ENCODE measurements around the gene PJA2. TPM values are rescaled to one million over a fixed set of nuclear protein-coding genes. Genes with fewer than 3 reads are reported as not detected.

The PJA2 gene
- total RNA-seq, 1 donor from 2014 or later = 78.2 TPM

DNA sequence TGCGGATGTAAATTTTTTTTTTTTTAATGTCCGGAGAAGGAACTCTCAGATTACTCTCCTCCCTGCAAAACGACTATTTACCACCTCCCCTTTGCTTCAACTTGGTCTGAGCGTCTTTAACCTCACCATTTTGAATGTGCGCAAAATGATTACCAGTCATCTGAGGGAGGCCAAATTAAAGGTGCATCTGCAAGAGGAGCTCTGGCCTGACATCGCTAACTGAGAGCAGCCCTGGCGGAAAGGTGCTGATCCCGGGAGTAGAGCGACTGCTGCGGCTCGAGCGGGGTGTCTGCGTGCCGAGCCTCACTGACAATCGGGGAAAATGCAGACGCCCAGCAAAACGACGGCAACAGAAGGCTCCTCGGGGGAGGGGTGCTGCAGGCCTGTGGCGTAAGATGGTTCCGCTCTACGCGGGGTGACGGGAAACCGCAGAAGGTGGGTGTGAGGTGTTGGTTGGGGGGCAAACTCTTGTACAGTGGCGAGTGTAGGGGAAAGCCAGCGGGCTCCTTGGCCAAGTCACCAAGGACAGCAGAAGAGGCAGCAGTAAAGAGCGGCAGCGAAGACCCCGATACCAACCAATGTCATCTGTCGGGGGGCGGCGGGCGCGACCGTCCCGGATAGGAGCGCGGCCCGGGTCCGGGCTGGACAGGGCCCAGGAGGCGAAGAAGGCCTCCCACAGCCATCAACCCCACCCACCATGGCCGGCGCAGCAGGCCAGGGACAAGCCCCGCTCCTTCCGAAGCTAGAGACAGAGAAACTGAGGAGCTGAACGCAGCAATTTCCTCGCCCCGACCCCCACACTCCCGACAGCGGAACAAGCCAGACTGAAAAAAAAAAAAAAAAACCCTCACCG is 557 bp downstream of the PJA2 start:
- Mint-ChIP-seq H3K9me3 (ENCODE audit: unreplicated experiment) (no peaks in the 10 kb centered on the region), H3K4me3 (ENCODE audit: unreplicated experiment) (peak overlapping the region; percentile 100), H3K4me1 (ENCODE audit: unreplicated experiment) (peaks cover 12% of the 10 kb centered on the region), H3K27me3 (ENCODE audit: unreplicated experiment) (peaks cover 8% of the 10 kb centered on the region), H3K36me3 (ENCODE audit: low read depth, unreplicated experiment) (no peaks in the 10 kb centered on the region), H3K27ac (ENCODE audit: unreplicated experiment) (peak overlapping the region; percentile 99)
- peak; percentile 52 for DNase-seq (ENCODE audit: low spot score)
- TF ChIP-seq, protein P1, sequence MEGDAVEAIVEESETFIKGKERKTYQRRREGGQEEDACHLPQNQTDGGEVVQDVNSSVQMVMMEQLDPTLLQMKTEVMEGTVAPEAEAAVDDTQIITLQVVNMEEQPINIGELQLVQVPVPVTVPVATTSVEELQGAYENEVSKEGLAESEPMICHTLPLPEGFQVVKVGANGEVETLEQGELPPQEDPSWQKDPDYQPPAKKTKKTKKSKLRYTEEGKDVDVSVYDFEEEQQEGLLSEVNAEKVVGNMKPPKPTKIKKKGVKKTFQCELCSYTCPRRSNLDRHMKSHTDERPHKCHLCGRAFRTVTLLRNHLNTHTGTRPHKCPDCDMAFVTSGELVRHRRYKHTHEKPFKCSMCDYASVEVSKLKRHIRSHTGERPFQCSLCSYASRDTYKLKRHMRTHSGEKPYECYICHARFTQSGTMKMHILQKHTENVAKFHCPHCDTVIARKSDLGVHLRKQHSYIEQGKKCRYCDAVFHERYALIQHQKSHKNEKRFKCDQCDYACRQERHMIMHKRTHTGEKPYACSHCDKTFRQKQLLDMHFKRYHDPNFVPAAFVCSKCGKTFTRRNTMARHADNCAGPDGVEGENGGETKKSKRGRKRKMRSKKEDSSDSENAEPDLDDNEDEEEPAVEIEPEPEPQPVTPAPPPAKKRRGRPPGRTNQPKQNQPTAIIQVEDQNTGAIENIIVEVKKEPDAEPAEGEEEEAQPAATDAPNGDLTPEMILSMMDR (IDR thresholded peaks at IDR 0.05; ENCODE audit: unreplicated experiment) = no peak

DNA sequence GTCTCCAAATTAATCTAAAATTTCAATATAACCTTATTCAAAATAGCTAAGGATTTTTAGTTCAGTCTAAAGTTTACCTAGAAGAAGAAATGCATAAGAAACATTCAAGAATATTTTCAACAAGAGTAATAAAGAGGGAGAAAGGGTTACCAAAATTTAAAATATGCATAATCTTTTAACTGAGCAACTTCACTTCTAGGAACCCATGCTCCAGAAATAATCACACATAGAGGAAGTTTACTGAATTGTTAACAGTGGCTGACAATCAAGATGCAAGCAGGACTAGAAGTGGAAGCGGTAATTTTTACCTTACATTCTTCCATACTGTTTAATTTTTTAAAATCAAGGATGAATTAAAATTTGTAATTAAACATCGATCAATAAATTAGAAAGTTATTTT is 1.9 kb downstream of the PJA2 start:
- peak overlapping the region; percentile 100 for H3K4me3 Mint-ChIP-seq (ENCODE audit: unreplicated experiment)
- H3K36me3 Mint-ChIP-seq (ENCODE audit: low read depth, unreplicated experiment) = no peaks in the 10 kb centered on the region
- no peak overlapping the region for H3K27ac Mint-ChIP-seq (ENCODE audit: unreplicated experiment)
- DNase-seq (ENCODE audit: low spot score) = no peak
- TF ChIP-seq, protein P1 (IDR thresholded peaks at IDR 0.05; ENCODE audit: unreplicated experiment) = no peak
- H3K9me3 Mint-ChIP-seq (ENCODE audit: unreplicated experiment) = no peaks in the 10 kb centered on the region
- H3K4me1 Mint-ChIP-seq (ENCODE audit: unreplicated experiment) = peaks cover 12% of the 10 kb centered on the region
- H3K27me3 Mint-ChIP-seq (ENCODE audit: unreplicated experiment) = peaks cover 8% of the 10 kb centered on the region

DNA sequence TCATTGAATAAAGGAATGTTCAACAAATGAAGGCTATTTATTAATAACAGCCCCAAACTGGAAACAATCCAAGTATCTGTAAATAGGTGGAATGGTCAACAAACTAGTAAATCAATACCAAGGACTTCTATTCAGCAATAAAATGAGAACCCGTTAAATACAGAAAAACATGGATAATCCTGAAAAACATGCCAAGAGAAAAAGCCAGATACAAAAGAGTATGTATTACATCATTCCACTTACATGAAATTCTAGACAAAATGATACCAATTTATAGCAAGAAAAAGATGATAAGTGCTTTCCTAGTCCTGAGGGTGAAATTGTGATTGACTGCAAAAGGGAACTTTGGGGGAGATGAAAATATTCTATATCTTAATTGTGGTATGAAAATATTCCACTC is 3.1 kb downstream of the PJA2 start:
- Mint-ChIP-seq H3K27me3 (ENCODE audit: unreplicated experiment) (peaks cover 8% of the 10 kb centered on the region), H3K4me3 (ENCODE audit: unreplicated experiment) (peak overlapping the region; percentile 3), H3K4me1 (ENCODE audit: unreplicated experiment) (peaks cover 12% of the 10 kb centered on the region), H3K9me3 (ENCODE audit: unreplicated experiment) (no peaks in the 10 kb centered on the region), H3K27ac (ENCODE audit: unreplicated experiment) (no peak overlapping the region), H3K36me3 (ENCODE audit: low read depth, unreplicated experiment) (no peaks in the 10 kb centered on the region)
- TF ChIP-seq, protein P1 (IDR thresholded peaks at IDR 0.05; ENCODE audit: unreplicated experiment) = no peak
- no peak for DNase-seq (ENCODE audit: low spot score)

DNA sequence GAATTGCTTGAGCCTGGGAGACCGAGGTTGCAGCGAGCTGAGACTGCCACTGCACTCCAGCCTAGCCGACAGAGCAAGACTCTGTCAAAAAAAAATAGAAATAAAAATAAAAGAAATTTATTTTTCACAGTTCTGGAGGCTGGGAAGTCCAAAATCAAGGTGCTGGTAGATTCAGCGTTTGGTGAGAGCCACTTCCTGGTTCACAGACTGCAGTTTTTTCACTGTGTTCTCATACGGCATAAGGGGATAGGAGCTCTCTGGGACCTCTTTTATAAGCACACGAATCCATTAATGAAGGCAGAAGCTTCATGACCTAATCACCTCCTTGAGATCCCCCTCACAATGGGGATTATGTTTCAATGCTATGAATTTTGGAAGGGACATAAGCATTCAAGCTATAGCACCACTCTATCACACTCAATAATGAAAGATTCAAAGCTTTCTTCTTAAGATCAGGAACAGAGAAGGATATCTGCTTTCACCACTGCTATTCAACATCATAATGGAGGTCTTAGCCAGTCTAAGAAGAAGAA is 5.3 kb downstream of the PJA2 start:
- TF ChIP-seq, protein P1 (IDR thresholded peaks at IDR 0.05; ENCODE audit: unreplicated experiment) = no peak
- peaks cover 12% of the 10 kb centered on the region for H3K4me1 Mint-ChIP-seq (ENCODE audit: unreplicated experiment)
- H3K27me3 Mint-ChIP-seq (ENCODE audit: unreplicated experiment) = peaks cover 4% of the 10 kb centered on the region
- H3K4me3 Mint-ChIP-seq (ENCODE audit: unreplicated experiment) = no peak overlapping the region
- no peak overlapping the region for H3K27ac Mint-ChIP-seq (ENCODE audit: unreplicated experiment)
- no peak for DNase-seq (ENCODE audit: low spot score)
- H3K36me3 Mint-ChIP-seq (ENCODE audit: low read depth, unreplicated experiment) = no peaks in the 10 kb centered on the region
- H3K9me3 Mint-ChIP-seq (ENCODE audit: unreplicated experiment) = no peaks in the 10 kb centered on the region

DNA sequence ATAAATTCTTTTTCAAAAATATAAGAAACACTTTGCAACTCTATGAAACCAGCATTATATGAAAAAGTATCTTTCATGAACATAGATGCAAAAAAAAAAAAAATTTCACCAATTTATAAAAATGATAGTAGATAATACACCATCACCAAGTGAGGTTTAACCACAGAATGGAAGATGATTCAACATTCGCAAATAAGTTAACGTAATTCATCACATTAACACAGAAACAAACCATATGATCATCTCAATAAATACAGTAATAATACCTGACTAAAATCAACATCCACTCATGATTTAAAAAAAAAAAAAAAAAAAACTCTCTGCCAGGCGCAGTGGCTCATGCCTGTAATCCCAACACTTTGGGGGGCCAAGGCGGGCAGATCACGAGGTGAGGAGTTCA is 6.3 kb downstream of the PJA2 start:
- H3K4me3 Mint-ChIP-seq (ENCODE audit: unreplicated experiment) = no peak overlapping the region
- DNase-seq (ENCODE audit: low spot score) = no peak
- TF ChIP-seq, protein P1 (IDR thresholded peaks at IDR 0.05; ENCODE audit: unreplicated experiment) = no peak
- no peaks in the 10 kb centered on the region for H3K27me3 Mint-ChIP-seq (ENCODE audit: unreplicated experiment)
- peaks cover 7% of the 10 kb centered on the region for H3K4me1 Mint-ChIP-seq (ENCODE audit: unreplicated experiment)
- no peaks in the 10 kb centered on the region for H3K36me3 Mint-ChIP-seq (ENCODE audit: low read depth, unreplicated experiment)
- no peaks in the 10 kb centered on the region for H3K9me3 Mint-ChIP-seq (ENCODE audit: unreplicated experiment)
- H3K27ac Mint-ChIP-seq (ENCODE audit: unreplicated experiment) = no peak overlapping the region

All from endothelial cell (in vitro differentiated cells).